Kidney (tissue), 14 donors: ENCODE data around the gene COMMD7. TPM values are rescaled to one million over a fixed set of nuclear protein-coding genes. Genes with fewer than 3 reads are reported as not detected.
A peak's percentile ranks its signal among the peaks of the same experiment; 100 is the strongest.

Source experiments
- DNase-seq, 5 donors: peaks; one replicate each; pipeline ENCODE4 v3.0.0-alpha.2; 2013 to 2020
- FAIRE-seq: peaks from 2 replicates; lab custom pipeline; 2012; peaks lifted over from hg19 to GRCh38; lab: Jason Lieb, UNC
- H3K27ac ChIP-seq, 2 donors: one replicate each; pipeline ENCODE4 v1.7.0; 2013; ENCODE audit warnings: low read depth in 2 of 2, low read length in 2 of 2, inconsistent platforms in 1 of 2
- H3K27me3 ChIP-seq: one replicate; pipeline ENCODE4 v1.7.1; 2013; ENCODE audit warnings: low read length, inconsistent platforms; ENCODE audit not compliant: control insufficient read depth, insufficient read depth
- H3K36me3 ChIP-seq, 3 donors: one replicate each; pipeline versions ENCODE4 v1.7.0 to v1.7.1; 2013; ENCODE audit warnings: low read length in 3 of 3, control low read depth in 1 of 3, inconsistent platforms in 1 of 3; ENCODE audit not compliant: insufficient read depth in 3 of 3, control insufficient read depth in 2 of 3
- H3K4me1 ChIP-seq, 3 donors: one replicate each; pipeline versions ENCODE4 v1.7.0 to v1.7.1; 2013; ENCODE audit warnings: low read length in 3 of 3, inconsistent platforms in 1 of 3, low read depth in 1 of 3; ENCODE audit not compliant: control insufficient read depth in 2 of 3, insufficient read depth in 2 of 3
- H3K4me3 ChIP-seq, 3 donors: one replicate each; pipeline versions ENCODE4 v1.7.0 to v1.8.1; 2013; ENCODE audit warnings: low read length in 3 of 3, control low read depth in 1 of 3, inconsistent platforms in 1 of 3
- H3K9ac ChIP-seq, 3 donors: one replicate each; pipeline versions ENCODE4 v1.7.0 to v1.7.1; 2013; ENCODE audit warnings: low read length in 3 of 3, control low read depth in 1 of 3, inconsistent platforms in 1 of 3
- H3K9me3 ChIP-seq, 3 donors: one replicate each; pipeline versions ENCODE4 v1.7.0 to v1.7.1; 2013; ENCODE audit warnings: low read length in 3 of 3, control low read depth in 1 of 3, inconsistent platforms in 1 of 3; ENCODE audit not compliant: control insufficient read depth in 2 of 3, insufficient read depth in 1 of 3
- intact Hi-C: fragments of 100-400 bp; cut with DNase I; formaldehyde crosslinking; loops from one replicate; pipeline ENCODE4 v1.11.1; 2022
- polyA plus RNA-seq: library from polyadenylated mRNA; stranded (reverse); fragments of 350-450 nt; fragmentation: Illumina TruSeq; extraction: RNeasy Lipid Tissue Mini Kit (QIAGEN cat#74804); gene quantifications from one replicate; pipeline ENCODE4 v1.2.3, GENCODE V29; 2014; ENCODE audit warnings: low read depth, low replicate concordance; ENCODE audit not compliant: insufficient read depth
- total RNA-seq: library from RNA; stranded (reverse); fragmentation: NEBNext Ultra II Directional; extraction: Animal tissue kit (Norgen Biotek cat#: 25700); gene quantifications from one replicate; pipeline ENCODE4 v1.2.1, GENCODE V29; 2021
- TF ChIP-seq, protein P1 (sequence below): IDR thresholded peaks from 3 replicates; pipeline ENCODE4 v1.5.1; 2012; ENCODE audit warnings: mild to moderate bottlenecking, moderate library complexity, borderline replicate concordance; ENCODE audit not compliant: insufficient read depth; ENCODE audit errors: extremely low read depth
- donor health status: control.
- donor health status: control.
- donor health status: control.
- donor health status: control.
- donor health status: control.
- donor health status: DM: yes; HTN: yes; CAD: no.
- donor health status: Normal renal cell carcinoma (clear cell type).

COMMD7 gene
- total and polyA plus RNA-seq, 2 donors from 2014 or later = 45.8 to 99.2 TPM

- Histone ChIP-seq H3K4me3 (peak overlapping the region in 1 of 3 donors; percentile 8), H3K27ac (peak overlapping the region; percentile 62 to 93), H3K36me3 (no peaks in the 10 kb centered on the region), H3K9ac (peak overlapping the region in 1 of 3 donors; percentile 41), H3K27me3 (no peaks in the 10 kb centered on the region), H3K4me1 (peaks cover 0 to 16% (median 4%) of the 10 kb centered on the region in 3 donors), H3K9me3 (no peaks in the 10 kb centered on the region)
- FAIRE-seq = no peak
- TF ChIP-seq, protein P1, sequence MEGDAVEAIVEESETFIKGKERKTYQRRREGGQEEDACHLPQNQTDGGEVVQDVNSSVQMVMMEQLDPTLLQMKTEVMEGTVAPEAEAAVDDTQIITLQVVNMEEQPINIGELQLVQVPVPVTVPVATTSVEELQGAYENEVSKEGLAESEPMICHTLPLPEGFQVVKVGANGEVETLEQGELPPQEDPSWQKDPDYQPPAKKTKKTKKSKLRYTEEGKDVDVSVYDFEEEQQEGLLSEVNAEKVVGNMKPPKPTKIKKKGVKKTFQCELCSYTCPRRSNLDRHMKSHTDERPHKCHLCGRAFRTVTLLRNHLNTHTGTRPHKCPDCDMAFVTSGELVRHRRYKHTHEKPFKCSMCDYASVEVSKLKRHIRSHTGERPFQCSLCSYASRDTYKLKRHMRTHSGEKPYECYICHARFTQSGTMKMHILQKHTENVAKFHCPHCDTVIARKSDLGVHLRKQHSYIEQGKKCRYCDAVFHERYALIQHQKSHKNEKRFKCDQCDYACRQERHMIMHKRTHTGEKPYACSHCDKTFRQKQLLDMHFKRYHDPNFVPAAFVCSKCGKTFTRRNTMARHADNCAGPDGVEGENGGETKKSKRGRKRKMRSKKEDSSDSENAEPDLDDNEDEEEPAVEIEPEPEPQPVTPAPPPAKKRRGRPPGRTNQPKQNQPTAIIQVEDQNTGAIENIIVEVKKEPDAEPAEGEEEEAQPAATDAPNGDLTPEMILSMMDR = no peak
- intact Hi-C loops = no loop called here
- peak in 4 of 5 donors; percentile 40 to 79 (median 48) for DNase-seq
Measured at GRCh38 chr20:32777177-32777956, 34.1 kb upstream of the COMMD7 start.

DNA sequence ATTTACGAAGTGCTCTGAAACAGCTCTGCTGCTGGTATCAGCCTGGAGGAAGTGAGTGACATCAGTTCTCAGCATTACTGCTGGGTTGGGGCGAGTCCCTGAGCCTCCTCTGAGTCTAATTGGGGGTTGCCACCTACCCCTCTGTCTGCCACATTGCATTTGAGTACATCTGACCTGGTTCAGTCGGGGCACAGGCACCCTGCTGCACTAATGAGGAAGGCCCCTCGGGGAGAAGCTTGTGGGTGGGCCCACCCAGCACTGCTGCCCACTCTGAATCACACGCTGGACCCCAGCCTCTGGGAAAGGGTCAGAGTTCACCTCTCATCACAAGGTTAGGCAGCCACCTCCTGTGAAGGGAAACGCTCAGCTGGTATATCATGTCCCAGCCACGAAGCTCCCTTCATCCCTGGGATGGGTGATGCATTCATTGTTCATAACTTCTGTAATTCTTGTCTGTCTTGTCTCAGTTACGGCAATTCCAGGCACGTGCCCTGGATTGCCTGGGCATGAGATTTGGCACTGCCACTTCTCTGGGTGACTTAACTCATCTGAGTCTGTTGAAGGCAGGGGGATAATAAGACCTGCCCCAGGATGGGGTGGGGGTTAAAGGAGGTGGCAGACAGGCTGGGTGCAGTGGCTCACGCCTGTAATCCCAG is 32.2 kb upstream of the COMMD7 start:
- FAIRE-seq = no peak
- Histone ChIP-seq H3K27ac (no peak overlapping the region), H3K9ac (peak overlapping the region in 1 of 3 donors; percentile 7), H3K9me3 (no peaks in the 10 kb centered on the region), H3K36me3 (no peaks in the 10 kb centered on the region), H3K4me1 (peaks cover 0 to 16% (median 4%) of the 10 kb centered on the region in 3 donors), H3K4me3 (no peak overlapping the region), H3K27me3 (no peaks in the 10 kb centered on the region)
- TF ChIP-seq, protein P1 = no peak
- no peak for DNase-seq
- intact Hi-C loops = no loop called here

DNA sequence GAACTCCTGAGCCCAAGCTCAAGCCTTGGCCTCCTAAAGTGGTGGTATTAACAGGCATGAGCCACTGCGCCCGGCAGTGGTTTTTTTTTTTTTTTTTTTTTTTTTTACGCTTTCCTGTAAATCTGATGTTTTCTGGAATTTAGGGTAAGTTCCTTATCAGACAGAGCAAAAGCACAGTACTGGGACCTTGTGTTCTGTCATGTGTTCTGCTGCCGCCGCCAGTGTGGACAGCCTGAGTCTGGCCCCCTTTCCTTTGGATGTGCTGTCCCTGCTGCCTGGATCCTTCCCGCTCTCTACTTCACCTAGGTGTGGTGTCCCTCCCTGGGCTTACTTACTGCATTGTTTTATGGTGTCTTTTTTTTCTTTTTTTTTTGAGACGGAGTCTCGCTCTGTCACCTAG is 30.6 kb upstream of the COMMD7 start:
- FAIRE-seq (no peak), DNase-seq (no peak)
- Histone ChIP-seq H3K4me1 (peaks cover 0 to 16% (median 4%) of the 10 kb centered on the region in 3 donors), H3K4me3 (no peak overlapping the region), H3K9ac (no peak overlapping the region), H3K9me3 (no peaks in the 10 kb centered on the region), H3K36me3 (no peaks in the 10 kb centered on the region), H3K27me3 (no peaks in the 10 kb centered on the region), H3K27ac (no peak overlapping the region)
- intact Hi-C loops = no loop called here
- TF ChIP-seq, protein P1 = no peak
